ENCODE results near the gene R3HDM2. TPM values are rescaled to one million over a fixed set of nuclear protein-coding genes. Genes with fewer than 3 reads are reported as not detected.

R3HDM2 gene
- total RNA-seq, 4 donors from 2014 or later: 30.3 to 41.5 (median 35.1) TPM

DNA sequence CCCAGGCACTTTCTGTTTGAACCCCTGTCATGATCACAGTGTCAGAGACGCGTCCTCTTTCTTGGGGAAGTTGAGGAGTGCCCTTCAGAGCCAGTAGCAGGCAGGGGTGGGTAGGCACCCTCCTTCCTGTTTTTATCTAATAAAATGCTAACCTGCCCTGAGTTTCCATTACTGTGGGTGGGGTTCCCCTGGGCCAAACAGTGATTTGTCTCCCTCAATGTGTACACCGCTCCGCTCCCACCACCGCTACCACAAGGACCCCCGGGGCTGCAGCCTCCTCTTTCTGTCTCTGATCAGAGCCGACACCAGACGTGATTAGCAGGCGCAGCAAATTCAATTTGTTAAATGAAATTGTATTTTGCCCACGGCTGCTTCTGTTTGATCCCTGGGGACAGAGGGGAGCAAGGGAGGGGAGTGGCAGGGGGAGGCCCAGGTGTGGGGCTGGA, 196.2 kb downstream of the R3HDM2 start:
- Histone ChIP-seq H3K4me3 (no peak overlapping the region), H3K4me1 (peaks cover 30 to 53% (median 43%) of the 10 kb centered on the region in 4 donors), H3K36me3 (peaks cover 30 to 43% (median 39%) of the 10 kb centered on the region in 4 donors), H3K27me3 (peaks cover 5 to 53% (median 15%) of the 10 kb centered on the region in 4 donors), H3K27ac (replicated peaks in 1 of 4) (peak overlapping the region in 2 of 4 donors; percentile 13 to 45), H3K9me3 (no peaks in the 10 kb centered on the region)
- intact Hi-C loops (cut with DNase I): no loop called here
- 92% methylated on average over 10 of the region's 10 CpGs for WGBS
- no peak for DNase-seq (ENCODE audit: extremely low spot score)
- TF ChIP-seq, protein P1, sequence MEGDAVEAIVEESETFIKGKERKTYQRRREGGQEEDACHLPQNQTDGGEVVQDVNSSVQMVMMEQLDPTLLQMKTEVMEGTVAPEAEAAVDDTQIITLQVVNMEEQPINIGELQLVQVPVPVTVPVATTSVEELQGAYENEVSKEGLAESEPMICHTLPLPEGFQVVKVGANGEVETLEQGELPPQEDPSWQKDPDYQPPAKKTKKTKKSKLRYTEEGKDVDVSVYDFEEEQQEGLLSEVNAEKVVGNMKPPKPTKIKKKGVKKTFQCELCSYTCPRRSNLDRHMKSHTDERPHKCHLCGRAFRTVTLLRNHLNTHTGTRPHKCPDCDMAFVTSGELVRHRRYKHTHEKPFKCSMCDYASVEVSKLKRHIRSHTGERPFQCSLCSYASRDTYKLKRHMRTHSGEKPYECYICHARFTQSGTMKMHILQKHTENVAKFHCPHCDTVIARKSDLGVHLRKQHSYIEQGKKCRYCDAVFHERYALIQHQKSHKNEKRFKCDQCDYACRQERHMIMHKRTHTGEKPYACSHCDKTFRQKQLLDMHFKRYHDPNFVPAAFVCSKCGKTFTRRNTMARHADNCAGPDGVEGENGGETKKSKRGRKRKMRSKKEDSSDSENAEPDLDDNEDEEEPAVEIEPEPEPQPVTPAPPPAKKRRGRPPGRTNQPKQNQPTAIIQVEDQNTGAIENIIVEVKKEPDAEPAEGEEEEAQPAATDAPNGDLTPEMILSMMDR (IDR thresholded peaks at IDR 0.05): no peak
- TF ChIP-seq POLR2AphosphoS5 (IDR thresholded peaks at IDR 0.05) (no peak), POLR2A (IDR thresholded peaks at IDR 0.05; ENCODE audit: low read depth) (no peak), EP300 (IDR thresholded peaks at IDR 0.05) (no peak)

DNA sequence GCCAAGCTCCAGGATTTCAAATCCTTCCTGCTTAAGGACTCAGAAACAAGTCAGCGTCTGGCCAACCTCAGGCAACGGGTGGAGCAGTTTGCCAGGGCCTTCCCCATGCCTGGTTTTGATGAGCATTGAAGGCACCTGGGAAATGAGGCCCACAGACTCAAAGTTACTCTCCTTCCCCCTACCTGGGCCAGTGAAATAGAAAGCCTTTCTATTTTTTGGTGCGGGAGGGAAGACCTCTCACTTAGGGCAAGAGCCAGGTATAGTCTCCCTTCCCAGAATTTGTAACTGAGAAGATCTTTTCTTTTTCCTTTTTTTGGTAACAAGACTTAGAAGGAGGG, 196.6 kb downstream of the R3HDM2 start:
- WGBS: 90% methylated on average over 3 of the region's 3 CpGs
- Histone ChIP-seq H3K36me3 (peaks cover 30 to 43% (median 39%) of the 10 kb centered on the region in 4 donors), H3K4me1 (peaks cover 28 to 51% (median 42%) of the 10 kb centered on the region in 4 donors), H3K27me3 (peaks cover 5 to 50% (median 13%) of the 10 kb centered on the region in 4 donors), H3K4me3 (no peak overlapping the region), H3K9me3 (no peaks in the 10 kb centered on the region), H3K27ac (replicated peaks in 1 of 4) (no peak overlapping the region)
- intact Hi-C loops (cut with DNase I): no loop called here
- no peak for DNase-seq (ENCODE audit: extremely low spot score)
- TF ChIP-seq POLR2A (IDR thresholded peaks at IDR 0.05; ENCODE audit: low read depth) (no peak), EP300 (IDR thresholded peaks at IDR 0.05) (no peak), POLR2AphosphoS5 (IDR thresholded peaks at IDR 0.05) (no peak)
- TF ChIP-seq, protein P1 (IDR thresholded peaks at IDR 0.05): no peak

DNA sequence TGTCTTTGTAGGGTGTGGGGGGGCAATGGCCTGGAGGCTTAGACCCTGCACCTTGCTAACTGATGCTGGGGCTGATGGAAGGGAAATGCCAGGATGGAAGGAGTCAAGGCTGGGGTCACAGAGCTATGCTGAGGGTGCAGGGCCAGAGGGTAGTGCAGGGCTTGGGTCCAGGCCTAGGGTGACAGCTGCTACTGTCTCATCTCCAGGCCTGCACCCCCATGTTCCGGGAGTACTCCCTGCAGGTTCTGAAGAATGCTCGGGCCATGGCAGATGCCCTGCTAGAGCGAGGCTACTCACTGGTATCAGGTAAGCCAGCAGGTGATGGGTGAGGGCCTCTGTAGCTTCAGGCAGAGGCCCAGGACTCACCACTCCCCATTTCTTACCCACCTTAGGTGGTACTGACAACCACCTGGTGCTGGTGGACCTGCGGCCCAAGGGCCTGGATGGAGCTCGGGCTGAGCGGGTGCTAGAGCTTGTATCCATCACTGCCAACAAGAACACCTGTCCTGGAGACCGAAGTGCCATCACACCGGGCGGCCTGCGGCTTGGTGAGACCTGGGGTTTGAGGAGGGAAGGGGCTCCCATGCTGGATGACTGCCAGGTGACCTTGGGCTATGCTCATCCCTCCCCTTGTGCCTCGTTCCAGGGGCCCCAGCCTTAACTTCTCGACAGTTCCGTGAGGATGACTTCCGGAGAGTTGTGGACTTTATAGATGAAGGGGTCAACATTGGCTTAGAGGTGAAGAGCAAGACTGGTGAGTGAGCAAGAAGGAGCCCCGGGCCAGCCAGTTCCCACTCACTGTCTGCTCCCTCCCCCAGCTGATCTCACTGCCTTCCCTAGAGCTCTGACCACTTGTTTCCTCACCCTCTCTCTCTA, 197.2 kb downstream of the R3HDM2 start:
- WGBS: 100% methylated on average over 11 of the region's 15 CpGs
- Histone ChIP-seq H3K27me3 (peaks cover 5 to 43% (median 13%) of the 10 kb centered on the region in 4 donors), H3K9me3 (no peaks in the 10 kb centered on the region), H3K4me1 (peaks cover 27 to 49% (median 39%) of the 10 kb centered on the region in 4 donors), H3K36me3 (peaks cover 30 to 43% (median 39%) of the 10 kb centered on the region in 4 donors), H3K27ac (replicated peaks in 1 of 4) (no peak overlapping the region), H3K4me3 (no peak overlapping the region)
- intact Hi-C loops (cut with DNase I): no loop called here
- TF ChIP-seq POLR2AphosphoS5 (IDR thresholded peaks at IDR 0.05): no peak
- no peak for TF ChIP-seq POLR2A (IDR thresholded peaks at IDR 0.05; ENCODE audit: low read depth)
- no peak for TF ChIP-seq EP300 (IDR thresholded peaks at IDR 0.05)
- TF ChIP-seq, protein P1 (IDR thresholded peaks at IDR 0.05): no peak
- DNase-seq (ENCODE audit: extremely low spot score): no peak

DNA sequence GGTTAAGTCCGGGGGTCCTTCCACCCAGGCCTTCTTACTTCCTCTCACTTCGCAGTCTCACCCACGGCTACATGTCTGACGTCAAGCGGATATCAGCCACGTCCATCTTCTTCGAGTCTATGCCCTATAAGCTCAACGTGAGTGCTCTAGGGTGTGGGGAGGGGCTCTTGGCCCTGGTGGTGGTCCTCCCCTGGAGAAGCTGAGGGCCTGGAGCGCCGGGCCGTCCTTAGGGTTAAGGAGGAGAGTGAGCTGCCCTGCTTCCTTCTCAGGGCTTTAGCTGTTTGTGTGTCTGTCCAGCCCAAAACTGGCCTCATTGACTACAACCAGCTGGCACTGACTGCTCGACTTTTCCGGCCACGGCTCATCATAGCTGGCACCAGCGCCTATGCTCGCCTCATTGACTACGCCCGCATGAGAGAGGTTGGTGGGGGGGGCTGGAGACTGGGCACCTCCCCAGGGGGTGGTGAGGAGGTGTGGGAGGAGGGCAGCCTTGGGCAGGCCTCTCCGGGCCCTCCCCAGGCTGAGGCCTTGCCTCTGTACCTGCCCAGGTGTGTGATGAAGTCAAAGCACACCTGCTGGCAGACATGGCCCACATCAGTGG, 198.6 kb downstream of the R3HDM2 start:
- TF ChIP-seq EP300 (IDR thresholded peaks at IDR 0.05) (no peak), POLR2AphosphoS5 (IDR thresholded peaks at IDR 0.05) (no peak), POLR2A (IDR thresholded peaks at IDR 0.05; ENCODE audit: low read depth) (no peak)
- TF ChIP-seq, protein P1 (IDR thresholded peaks at IDR 0.05): no peak
- 85% methylated on average over 16 of the region's 19 CpGs for WGBS
- Histone ChIP-seq H3K27ac (replicated peaks in 1 of 4) (no peak overlapping the region), H3K4me3 (no peak overlapping the region), H3K36me3 (peaks cover 30 to 43% (median 39%) of the 10 kb centered on the region in 4 donors), H3K9me3 (no peaks in the 10 kb centered on the region), H3K27me3 (peaks cover 0 to 36% (median 6%) of the 10 kb centered on the region in 4 donors), H3K4me1 (peaks cover 19 to 38% (median 28%) of the 10 kb centered on the region in 4 donors)
- DNase-seq (ENCODE audit: extremely low spot score): no peak
- intact Hi-C loops (cut with DNase I): no loop called here

Data from esophagus muscularis mucosa (tissue), 4 donors.